SU-DHL-6 (cell line): ENCODE results near the gene C10orf105.

Experiments used
- H2AFZ ChIP-seq: fragments of 200-600 bp; sonication (generic); 2 replicates; pipeline ENCODE4 v1.6.1; 2014; ENCODE audit warnings: low read depth, mild to moderate bottlenecking, moderate library complexity, mixed read lengths, antibody characterized with exemption, low read length; ENCODE audit not compliant: severe bottlenecking
- H3F3A ChIP-seq: fragments of 200-600 bp; shearing (Covaris generic); 2 replicates; pipeline ENCODE4 v1.6.0; 2016; ENCODE audit warnings: antibody characterized with exemption, mild to moderate bottlenecking; ENCODE audit not compliant: insufficient read depth
- H3K27ac ChIP-seq: fragments of 200-600 bp; sonication (generic); 2 replicates; pipeline ENCODE4 v1.5.1; 2016; ENCODE audit warnings: low read depth, mild to moderate bottlenecking, low read length, moderate library complexity, mixed read lengths
- H3K27me3 ChIP-seq: fragments of 200-600 bp; sonication (generic), shearing (Covaris generic); 2 replicates; pipeline ENCODE4 v1.6.0; 2014; ENCODE audit warnings: mild to moderate bottlenecking, low read length
- H3K36me3 ChIP-seq: fragments of 200-600 bp; sonication (generic); 2 replicates; pipeline ENCODE4 v1.6.1; 2014; ENCODE audit warnings: mild to moderate bottlenecking, low read length, mixed read lengths
- H3K4me2 ChIP-seq: fragments of 300-600, 200-600 bp; shearing (Covaris generic), sonication (generic); 2 replicates; pipeline ENCODE4 v1.6.0; 2014; ENCODE audit warnings: low read length, low read depth, mild to moderate bottlenecking; ENCODE audit not compliant: poor library complexity, severe bottlenecking
- H3K4me3 ChIP-seq: fragments of 200-600 bp; sonication (generic); 2 replicates; pipeline ENCODE4 v1.5.1; 2014; ENCODE audit warnings: antibody characterized with exemption, low read length, mild to moderate bottlenecking, mixed read lengths; ENCODE audit not compliant: insufficient read depth, poor library complexity, severe bottlenecking
- H3K79me2 ChIP-seq: fragments of 200-600 bp; sonication (generic); 2 replicates; pipeline ENCODE4 v1.6.1; 2014; ENCODE audit warnings: mild to moderate bottlenecking, low read length, moderate library complexity; ENCODE audit not compliant: insufficient read depth
- H3K9ac ChIP-seq: fragments of 200-600 bp; sonication (generic); 2 replicates; pipeline ENCODE4 v1.7.0; 2014; ENCODE audit warnings: mild to moderate bottlenecking, low read length
- H3K9me2 ChIP-seq: fragments of 200-600 bp; sonication (generic); replicated peaks from 2 replicates; pipeline ENCODE4 v1.6.1; 2014; ENCODE audit warnings: low read length; ENCODE audit not compliant: insufficient read depth
- H3K9me3 ChIP-seq: fragments of 200-600 bp; sonication (generic); 2 replicates; pipeline ENCODE4 v1.6.1; 2014; ENCODE audit warnings: low read length, mixed read lengths; ENCODE audit not compliant: insufficient read depth
- H4K20me1 ChIP-seq: fragments of 200-600 bp; sonication (generic); 2 replicates; pipeline ENCODE4 v1.6.1; 2014; ENCODE audit warnings: low read depth, mild to moderate bottlenecking, antibody characterized with exemption, low read length, moderate library complexity, mixed read lengths
- CTCF ChIP-seq: fragments of 200-600 bp; sonication (generic); IDR thresholded peaks from one replicate; pipeline ENCODE4 v1.5.1; 2017; ENCODE audit warnings: antibody characterized with exemption, mild to moderate bottlenecking, low read length, moderate library complexity; ENCODE audit not compliant: insufficient read depth, poor library complexity, severe bottlenecking
- EZH2phosphoT487 ChIP-seq: fragments of 200-600 bp; sonication (generic), shearing (Covaris generic); conservative IDR thresholded peaks from 2 replicates; pipeline ENCODE4 v1.6.1; 2018; ENCODE audit warnings: mild to moderate bottlenecking, antibody characterized with exemption, low read length, moderate library complexity, mixed read lengths

C10orf105 gene

GRCh38 chr10:71713135-71714030 is 6.2 kb downstream of the C10orf105 start:
- Histone ChIP-seq H3K9me3 (no peaks in the 10 kb centered on the region), H3K9ac (no peak overlapping the region), H3F3A (no peaks in the 10 kb centered on the region), H2AFZ (no peak overlapping the region), H3K79me2 (no peaks in the 10 kb centered on the region), H3K36me3 (no peaks in the 10 kb centered on the region), H3K9me2 (no peaks in the 10 kb centered on the region), H4K20me1 (no peaks in the 10 kb centered on the region), H3K4me3 (no peak overlapping the region), H3K27me3 (no peaks in the 10 kb centered on the region), H3K4me2 (no peak overlapping the region), H3K27ac (no peak overlapping the region)
- TF ChIP-seq EZH2phosphoT487: no peak
- TF ChIP-seq CTCF: no peak

- Histone ChIP-seq H3K4me3 (no peak overlapping the region), H3K9ac (no peak overlapping the region), H3K9me3 (no peaks in the 10 kb centered on the region), H3K36me3 (no peaks in the 10 kb centered on the region), H3F3A (no peaks in the 10 kb centered on the region), H3K4me2 (no peak overlapping the region), H3K9me2 (no peaks in the 10 kb centered on the region), H3K27me3 (no peaks in the 10 kb centered on the region), H2AFZ (no peak overlapping the region), H3K79me2 (no peaks in the 10 kb centered on the region), H4K20me1 (no peaks in the 10 kb centered on the region), H3K27ac (no peak overlapping the region)
- TF ChIP-seq EZH2phosphoT487 (no peak), CTCF (no peak)
Observed at GRCh38 chr10:71712572-71713134, 6.9 kb downstream of the C10orf105 start.

GRCh38 chr10:71712170-71712569 is 7.4 kb downstream of the C10orf105 start:
- no peaks in the 10 kb centered on the region for H3K79me2 ChIP-seq
- no peaks in the 10 kb centered on the region for H3F3A ChIP-seq
- no peak overlapping the region for H3K4me3 ChIP-seq
- H3K9me3 ChIP-seq: no peaks in the 10 kb centered on the region
- no peaks in the 10 kb centered on the region for H3K27me3 ChIP-seq
- H3K9me2 ChIP-seq: no peaks in the 10 kb centered on the region
- H3K27ac ChIP-seq: no peak overlapping the region
- no peak overlapping the region for H2AFZ ChIP-seq
- TF ChIP-seq EZH2phosphoT487: no peak
- no peak for TF ChIP-seq CTCF
- H3K4me2 ChIP-seq: no peak overlapping the region
- no peaks in the 10 kb centered on the region for H3K36me3 ChIP-seq
- no peak overlapping the region for H3K9ac ChIP-seq
- no peaks in the 10 kb centered on the region for H4K20me1 ChIP-seq
